ENCODE data around the gene SEPTIN5.

The SEPTIN5 gene

DNA sequence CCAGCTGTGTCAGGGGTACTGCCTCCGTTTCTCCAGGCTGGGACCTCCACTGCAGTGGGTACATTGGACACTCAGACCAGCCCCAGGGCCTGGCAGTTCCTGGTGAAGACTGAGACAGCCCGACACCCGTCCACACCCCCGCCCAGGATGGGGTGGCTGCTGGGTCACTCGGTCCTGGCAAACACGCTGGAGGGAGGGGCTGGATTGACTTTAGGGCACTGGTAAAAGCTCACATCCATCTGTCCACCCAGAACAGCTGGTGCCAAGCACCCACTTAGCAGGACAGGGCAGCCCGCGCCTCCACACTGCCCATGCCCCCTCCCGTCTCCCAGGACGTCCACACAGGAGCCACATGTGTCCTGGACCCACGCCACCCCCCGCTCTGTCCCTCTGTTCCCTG is 35.6 kb downstream of the SEPTIN5 start:
- TF ChIP-seq, protein P1, sequence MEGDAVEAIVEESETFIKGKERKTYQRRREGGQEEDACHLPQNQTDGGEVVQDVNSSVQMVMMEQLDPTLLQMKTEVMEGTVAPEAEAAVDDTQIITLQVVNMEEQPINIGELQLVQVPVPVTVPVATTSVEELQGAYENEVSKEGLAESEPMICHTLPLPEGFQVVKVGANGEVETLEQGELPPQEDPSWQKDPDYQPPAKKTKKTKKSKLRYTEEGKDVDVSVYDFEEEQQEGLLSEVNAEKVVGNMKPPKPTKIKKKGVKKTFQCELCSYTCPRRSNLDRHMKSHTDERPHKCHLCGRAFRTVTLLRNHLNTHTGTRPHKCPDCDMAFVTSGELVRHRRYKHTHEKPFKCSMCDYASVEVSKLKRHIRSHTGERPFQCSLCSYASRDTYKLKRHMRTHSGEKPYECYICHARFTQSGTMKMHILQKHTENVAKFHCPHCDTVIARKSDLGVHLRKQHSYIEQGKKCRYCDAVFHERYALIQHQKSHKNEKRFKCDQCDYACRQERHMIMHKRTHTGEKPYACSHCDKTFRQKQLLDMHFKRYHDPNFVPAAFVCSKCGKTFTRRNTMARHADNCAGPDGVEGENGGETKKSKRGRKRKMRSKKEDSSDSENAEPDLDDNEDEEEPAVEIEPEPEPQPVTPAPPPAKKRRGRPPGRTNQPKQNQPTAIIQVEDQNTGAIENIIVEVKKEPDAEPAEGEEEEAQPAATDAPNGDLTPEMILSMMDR (IDR thresholded peaks at IDR 0.05; ENCODE audit: borderline replicate concordance, insufficient read depth, low read depth, low read length): no peak

DNA sequence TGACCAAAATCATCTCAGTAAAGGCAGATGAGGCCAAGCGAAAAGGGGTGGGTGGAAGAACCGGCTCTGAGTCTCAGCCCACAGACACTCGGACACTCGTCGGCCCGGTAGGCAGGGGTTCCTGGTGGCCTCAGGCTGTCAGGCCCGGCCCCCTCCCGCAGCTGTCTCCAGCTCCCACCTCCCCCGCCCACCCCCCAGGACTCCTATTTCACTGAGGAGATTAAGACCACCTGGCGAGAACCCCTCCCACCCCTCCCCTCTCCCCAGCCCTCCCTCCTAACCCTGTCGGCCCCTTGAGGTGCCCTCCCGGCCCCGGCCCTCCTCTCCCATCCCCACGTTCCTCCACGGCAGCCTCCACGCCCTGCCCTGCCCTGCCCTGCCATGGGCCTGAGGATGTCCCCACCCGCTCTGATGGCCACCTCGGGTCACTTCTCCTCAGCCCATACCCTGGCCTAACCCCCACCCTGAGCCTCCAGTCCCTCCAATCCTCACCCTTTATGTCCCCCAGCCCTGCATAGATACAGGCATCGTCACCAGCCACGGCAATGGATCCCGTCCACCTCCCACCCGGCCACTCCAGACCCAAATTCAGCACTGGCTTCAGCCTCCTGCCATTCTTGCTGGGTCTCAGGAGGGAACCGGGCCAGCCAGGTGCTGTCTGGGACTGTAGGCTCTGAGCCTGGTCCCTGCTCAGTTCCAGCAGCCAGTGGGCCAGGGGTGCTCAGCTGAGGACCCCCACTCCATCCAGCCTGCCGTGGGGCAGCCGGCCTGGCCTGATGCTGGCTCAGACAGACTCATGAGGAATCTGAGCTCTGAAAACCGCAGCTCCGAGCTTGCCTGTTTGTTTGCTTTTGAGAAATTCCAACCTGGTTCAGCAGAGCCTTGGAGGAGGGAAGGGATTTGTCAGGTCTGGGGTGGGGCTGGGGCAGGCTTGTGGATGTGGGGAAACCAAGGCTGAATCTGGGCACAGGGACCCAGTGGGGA is 36.5 kb downstream of the SEPTIN5 start:
- no peak overlapping the region for H3K4me3 ChIP-seq (ENCODE audit: low read depth, low read length)
- TF ChIP-seq, protein P1 (IDR thresholded peaks at IDR 0.05; ENCODE audit: borderline replicate concordance, insufficient read depth, low read depth, low read length): no peak

More for the DNA sequence above, 35.6 kb downstream of the SEPTIN5 start:
- H3K4me3 ChIP-seq (ENCODE audit: low read depth, low read length): no peak overlapping the region

DNA sequence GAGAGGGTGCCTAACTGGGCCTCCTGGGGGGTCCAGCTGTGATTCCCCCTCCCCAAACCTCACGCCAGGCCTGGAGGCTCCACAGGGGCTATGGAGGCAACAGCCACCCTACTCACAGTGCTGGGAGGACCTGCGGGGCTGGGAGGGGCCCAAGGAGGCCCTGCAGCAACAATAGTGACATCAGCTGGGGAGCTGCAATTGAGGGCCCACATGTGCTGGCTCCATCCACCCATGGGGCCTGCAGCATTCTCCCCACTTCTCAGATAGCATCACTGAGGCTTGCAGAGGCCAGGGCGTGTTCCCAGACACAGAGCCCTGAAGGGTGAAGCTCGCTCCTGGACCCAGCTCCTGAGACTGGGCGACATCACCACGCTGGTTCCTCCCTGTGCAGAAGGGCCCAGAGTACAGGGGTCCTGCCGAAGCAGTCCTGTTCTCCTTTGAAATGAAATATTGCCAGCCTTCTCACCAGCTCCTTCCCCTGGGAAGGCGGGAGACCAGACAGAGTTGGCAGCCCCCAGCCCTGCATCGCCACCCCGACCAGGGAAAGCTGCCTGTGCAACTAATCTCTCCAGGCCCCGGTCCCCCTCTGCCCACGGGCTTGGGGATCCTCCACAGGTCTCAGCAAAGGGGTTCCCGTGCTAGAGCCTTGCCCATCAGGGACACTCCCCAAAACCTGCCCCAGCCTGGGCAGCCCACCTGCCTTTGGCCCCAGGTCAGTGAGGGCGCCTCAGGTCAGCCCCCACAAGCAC is 37.4 kb downstream of the SEPTIN5 start:
- TF ChIP-seq, protein P1 (IDR thresholded peaks at IDR 0.05; ENCODE audit: borderline replicate concordance, insufficient read depth, low read depth, low read length): no peak
- no peak overlapping the region for H3K4me3 ChIP-seq (ENCODE audit: low read depth, low read length)

DNA sequence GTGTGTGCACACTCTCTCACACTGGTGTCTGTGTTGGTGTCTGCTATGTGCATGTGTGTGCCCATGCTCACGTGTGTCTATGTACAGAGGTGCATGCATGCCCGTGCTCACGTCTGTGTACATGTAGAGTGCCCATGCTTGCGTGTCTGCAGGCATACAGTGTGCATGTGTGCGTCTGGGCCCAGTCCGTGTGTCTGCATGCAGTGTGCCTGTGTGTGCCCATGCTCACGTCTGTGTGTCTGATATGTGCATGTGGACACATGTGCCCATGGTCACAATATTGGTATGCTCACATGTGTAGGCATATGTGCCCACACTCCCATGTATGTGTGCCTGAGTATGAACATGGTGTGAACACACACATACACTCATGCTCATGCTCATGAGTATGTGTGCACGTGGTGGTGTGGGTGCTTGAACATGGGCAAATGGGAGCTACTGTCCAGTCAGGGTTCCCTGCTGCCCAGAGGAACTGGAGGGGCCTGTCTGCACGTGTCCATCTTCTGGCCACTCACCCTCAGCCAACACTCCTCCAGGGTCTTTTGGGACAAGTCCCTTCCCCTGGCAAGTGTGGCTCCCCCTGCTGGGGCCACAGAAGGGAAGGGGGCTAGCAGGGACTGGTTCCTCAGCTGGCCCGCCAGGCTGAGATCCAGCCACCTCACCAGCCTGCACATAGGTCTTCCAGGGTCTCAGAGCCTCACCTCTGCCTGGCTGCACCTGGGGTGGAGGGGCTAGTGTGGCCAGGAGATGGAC is 39.0 kb downstream of the SEPTIN5 start:
- no peak overlapping the region for H3K4me3 ChIP-seq (ENCODE audit: low read depth, low read length)
- TF ChIP-seq, protein P1 (IDR thresholded peaks at IDR 0.05; ENCODE audit: borderline replicate concordance, insufficient read depth, low read depth, low read length): peak; percentile 26; the same call in 1 of the 2 replicates

DNA sequence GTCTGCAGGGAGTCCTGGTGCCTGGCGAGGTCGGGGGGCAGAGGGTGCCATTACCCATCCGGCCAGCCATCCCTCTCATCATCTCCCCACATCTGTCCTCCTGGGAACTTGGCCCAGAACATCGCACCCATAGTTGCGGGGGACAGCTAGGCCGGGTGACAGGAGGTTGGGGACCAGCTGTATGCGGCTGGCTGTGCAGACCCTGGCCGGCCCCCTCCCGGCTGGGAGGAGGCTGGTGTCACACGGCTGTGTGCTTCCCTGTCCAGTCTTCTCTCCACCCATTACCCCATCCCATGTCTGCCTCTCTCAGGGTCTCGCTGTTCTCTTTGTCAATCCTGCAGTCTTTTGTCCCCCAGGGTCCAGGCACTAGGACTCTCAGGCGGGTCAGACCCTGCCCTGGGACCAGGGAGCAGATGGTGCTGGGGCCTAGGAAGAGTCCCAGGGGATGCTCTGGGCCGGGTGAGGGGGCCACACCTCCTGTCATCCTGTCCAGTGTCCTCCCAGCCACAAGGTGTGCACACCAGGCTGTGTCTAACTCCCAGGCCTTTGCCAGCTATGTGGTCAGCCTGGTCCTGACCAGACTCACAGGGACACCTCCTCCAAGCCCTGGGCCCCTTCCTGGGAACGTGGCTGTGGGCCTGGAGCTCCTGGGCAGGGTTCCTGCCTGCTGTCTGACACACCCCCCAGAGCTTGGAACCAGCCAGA is 39.8 kb downstream of the SEPTIN5 start:
- TF ChIP-seq, protein P1 (IDR thresholded peaks at IDR 0.05; ENCODE audit: borderline replicate concordance, insufficient read depth, low read depth, low read length): no peak
- no peak overlapping the region for H3K4me3 ChIP-seq (ENCODE audit: low read depth, low read length)

DNA sequence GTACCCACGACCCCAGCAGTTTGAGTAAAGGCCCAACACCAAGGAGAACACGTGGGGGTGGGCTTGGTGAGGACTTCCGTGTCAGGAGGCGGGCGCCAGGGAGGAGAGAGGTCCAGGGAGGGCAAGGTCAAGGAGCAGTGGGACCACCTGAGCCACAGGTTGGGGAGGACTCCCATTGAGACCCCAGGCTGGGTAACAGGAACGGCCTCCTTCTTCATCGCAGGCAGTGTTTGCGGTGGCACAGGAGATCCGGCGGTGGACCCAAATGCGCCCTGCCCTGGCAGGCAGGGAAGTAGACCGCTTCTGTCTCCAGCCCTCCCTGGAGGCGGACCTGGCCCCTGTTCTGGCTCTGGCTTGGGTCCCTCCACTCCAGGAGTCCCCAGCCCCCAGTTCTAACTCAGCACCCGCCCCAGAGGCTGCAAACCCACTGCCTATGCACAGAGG is 40.4 kb downstream of the SEPTIN5 start:
- H3K4me3 ChIP-seq (ENCODE audit: low read depth, low read length): no peak overlapping the region
- TF ChIP-seq, protein P1 (IDR thresholded peaks at IDR 0.05; ENCODE audit: borderline replicate concordance, insufficient read depth, low read depth, low read length): no peak
